ENCODE measurements around the gene RREB1.

The RREB1 gene

GRCh38 chr6:7267466-7268091 is 159.8 kb downstream of the RREB1 start:
- 87% methylated on average over 7 of the region's 13 CpGs for WGBS (ENCODE audit: insufficient coverage)
- peaks cover 0 to 17% (median 4%) of the 10 kb centered on the region in 4 experiments for H3K4me1 ChIP-seq (ENCODE audit: control extremely low read depth in 1 of 4, control insufficient read depth in 4 of 4, insufficient read depth in 4 of 4, low read length in 3 of 4)
- H3K36me3 ChIP-seq (ENCODE audit: control insufficient read depth in 4 of 4, insufficient read depth in 4 of 4, low read length in 3 of 4): no peaks in the 10 kb centered on the region
- H3K27ac ChIP-seq (ENCODE audit: insufficient read depth in 1 of 2, low read depth in 1 of 2, low read length in 2 of 2, poor library complexity in 1 of 2, severe bottlenecking in 2 of 2): no peak overlapping the region
- ChIA-PET POLR2A (no interaction called here), CTCF (no interaction called here)
- peaks cover 0 to 4% (median 0%) of the 10 kb centered on the region in 5 experiments for H3K9me3 ChIP-seq (ENCODE audit: control extremely low read depth in 1 of 5, control insufficient read depth in 4 of 5, insufficient read depth in 2 of 5, low read depth in 1 of 5, low read length in 4 of 5)
- no peak overlapping the region for H3K4me3 ChIP-seq (ENCODE audit: control insufficient read depth in 1 of 7, extremely low read depth in 1 of 7, insufficient read depth in 4 of 7, low read depth in 2 of 7, low read length in 6 of 7)
- peak in 2 of 3 donors; percentile 34 to 44 for DNase-seq
- no peaks in the 10 kb centered on the region for H3K27me3 ChIP-seq (replicated peaks in 2 of 5; ENCODE audit: control insufficient read depth in 4 of 5, insufficient read depth in 5 of 5, low read length in 4 of 5)

GRCh38 chr6:7268362-7268761 is 160.6 kb downstream of the RREB1 start:
- peaks cover 0 to 4% (median 0%) of the 10 kb centered on the region in 5 experiments for H3K9me3 ChIP-seq (ENCODE audit: control extremely low read depth in 1 of 5, control insufficient read depth in 4 of 5, insufficient read depth in 2 of 5, low read depth in 1 of 5, low read length in 4 of 5)
- DNase-seq: no peak
- peaks cover 0 to 12% (median 2%) of the 10 kb centered on the region in 4 experiments for H3K4me1 ChIP-seq (ENCODE audit: control extremely low read depth in 1 of 4, control insufficient read depth in 4 of 4, insufficient read depth in 4 of 4, low read length in 3 of 4)
- no peak overlapping the region for H3K4me3 ChIP-seq (ENCODE audit: control insufficient read depth in 1 of 7, extremely low read depth in 1 of 7, insufficient read depth in 4 of 7, low read depth in 2 of 7, low read length in 6 of 7)
- no peaks in the 10 kb centered on the region for H3K36me3 ChIP-seq (ENCODE audit: control insufficient read depth in 4 of 4, insufficient read depth in 4 of 4, low read length in 3 of 4)
- H3K27ac ChIP-seq (ENCODE audit: insufficient read depth in 1 of 2, low read depth in 1 of 2, low read length in 2 of 2, poor library complexity in 1 of 2, severe bottlenecking in 2 of 2): no peak overlapping the region
- 95% methylated on average over 20 of the region's 20 CpGs for WGBS (ENCODE audit: insufficient coverage)
- CTCF ChIA-PET: no interaction called here
- no peaks in the 10 kb centered on the region for H3K27me3 ChIP-seq (replicated peaks in 2 of 5; ENCODE audit: control insufficient read depth in 4 of 5, insufficient read depth in 5 of 5, low read length in 4 of 5)
- POLR2A ChIA-PET: no interaction called here

GRCh38 chr6:7268816-7269555 is 161.2 kb downstream of the RREB1 start:
- no peaks in the 10 kb centered on the region for H3K36me3 ChIP-seq (ENCODE audit: control insufficient read depth in 4 of 4, insufficient read depth in 4 of 4, low read length in 3 of 4)
- CTCF ChIA-PET: no interaction called here
- 97% methylated on average over 20 of the region's 23 CpGs for WGBS (ENCODE audit: insufficient coverage)

GRCh38 chr6:7269816-7270215 is 162.1 kb downstream of the RREB1 start:
- H3K4me3 ChIP-seq (ENCODE audit: control insufficient read depth in 1 of 7, extremely low read depth in 1 of 7, insufficient read depth in 4 of 7, low read depth in 2 of 7, low read length in 6 of 7): no peak overlapping the region
- no peak for DNase-seq
- no peaks in the 10 kb centered on the region for H3K36me3 ChIP-seq (ENCODE audit: control insufficient read depth in 4 of 4, insufficient read depth in 4 of 4, low read length in 3 of 4)
- no peaks in the 10 kb centered on the region for H3K27me3 ChIP-seq (replicated peaks in 2 of 5; ENCODE audit: control insufficient read depth in 4 of 5, insufficient read depth in 5 of 5, low read length in 4 of 5)
- ChIA-PET CTCF (interaction anchor here (0.7 kb wide), 1 partner anchor 17 kb away, joined by 3 read pairs; no protein-coding TSS in a partner anchor), POLR2A (no interaction called here)
- WGBS (ENCODE audit: insufficient coverage): 100% methylated on average over 4 of the region's 5 CpGs
- H3K4me1 ChIP-seq (ENCODE audit: control extremely low read depth in 1 of 4, control insufficient read depth in 4 of 4, insufficient read depth in 4 of 4, low read length in 3 of 4): peaks cover 0 to 12% (median 2%) of the 10 kb centered on the region in 4 experiments
- H3K27ac ChIP-seq (ENCODE audit: insufficient read depth in 1 of 2, low read depth in 1 of 2, low read length in 2 of 2, poor library complexity in 1 of 2, severe bottlenecking in 2 of 2): no peak overlapping the region
- peaks cover 0 to 4% (median 0%) of the 10 kb centered on the region in 5 experiments for H3K9me3 ChIP-seq (ENCODE audit: control extremely low read depth in 1 of 5, control insufficient read depth in 4 of 5, insufficient read depth in 2 of 5, low read depth in 1 of 5, low read length in 4 of 5)

More at GRCh38 chr6:7268816-7269555, 161.2 kb downstream of the RREB1 start:
- POLR2A ChIA-PET: no interaction called here
- Histone ChIP-seq H3K27me3 (replicated peaks in 2 of 5; ENCODE audit: control insufficient read depth in 4 of 5, insufficient read depth in 5 of 5, low read length in 4 of 5) (no peaks in the 10 kb centered on the region), H3K27ac (ENCODE audit: insufficient read depth in 1 of 2, low read depth in 1 of 2, low read length in 2 of 2, poor library complexity in 1 of 2, severe bottlenecking in 2 of 2) (no peak overlapping the region), H3K4me1 (ENCODE audit: control extremely low read depth in 1 of 4, control insufficient read depth in 4 of 4, insufficient read depth in 4 of 4, low read length in 3 of 4) (peaks cover 0 to 12% (median 2%) of the 10 kb centered on the region in 4 experiments), H3K4me3 (ENCODE audit: control insufficient read depth in 1 of 7, extremely low read depth in 1 of 7, insufficient read depth in 4 of 7, low read depth in 2 of 7, low read length in 6 of 7) (no peak overlapping the region), H3K9me3 (ENCODE audit: control extremely low read depth in 1 of 5, control insufficient read depth in 4 of 5, insufficient read depth in 2 of 5, low read depth in 1 of 5, low read length in 4 of 5) (peaks cover 0 to 4% (median 0%) of the 10 kb centered on the region in 5 experiments)
- no peak for DNase-seq

GRCh38 chr6:7270320-7271204 is 162.8 kb downstream of the RREB1 start:
- DNase-seq: no peak
- CTCF ChIA-PET: interaction anchor here (0.7 to 1.7 kb wide), 2 partner anchors 17 to 68 kb away, joined by 3 read pairs; no protein-coding TSS in a partner anchor
- POLR2A ChIA-PET: no interaction called here
- Histone ChIP-seq H3K4me3 (ENCODE audit: control insufficient read depth in 1 of 7, extremely low read depth in 1 of 7, insufficient read depth in 4 of 7, low read depth in 2 of 7, low read length in 6 of 7) (no peak overlapping the region), H3K27me3 (replicated peaks in 2 of 5; ENCODE audit: control insufficient read depth in 4 of 5, insufficient read depth in 5 of 5, low read length in 4 of 5) (no peaks in the 10 kb centered on the region), H3K9me3 (ENCODE audit: control extremely low read depth in 1 of 5, control insufficient read depth in 4 of 5, insufficient read depth in 2 of 5, low read depth in 1 of 5, low read length in 4 of 5) (peaks cover 0 to 3% (median 0%) of the 10 kb centered on the region in 5 experiments), H3K4me1 (ENCODE audit: control extremely low read depth in 1 of 4, control insufficient read depth in 4 of 4, insufficient read depth in 4 of 4, low read length in 3 of 4) (peaks cover 0 to 12% (median 2%) of the 10 kb centered on the region in 4 experiments), H3K36me3 (ENCODE audit: control insufficient read depth in 4 of 4, insufficient read depth in 4 of 4, low read length in 3 of 4) (no peaks in the 10 kb centered on the region), H3K27ac (ENCODE audit: insufficient read depth in 1 of 2, low read depth in 1 of 2, low read length in 2 of 2, poor library complexity in 1 of 2, severe bottlenecking in 2 of 2) (no peak overlapping the region)
- WGBS (ENCODE audit: insufficient coverage): 92% methylated on average over 12 of the region's 16 CpGs

GRCh38 chr6:7271205-7271534 is 163.4 kb downstream of the RREB1 start:
- POLR2A ChIA-PET: no interaction called here
- Histone ChIP-seq H3K4me3 (ENCODE audit: control insufficient read depth in 1 of 7, extremely low read depth in 1 of 7, insufficient read depth in 4 of 7, low read depth in 2 of 7, low read length in 6 of 7) (no peak overlapping the region), H3K27ac (ENCODE audit: insufficient read depth in 1 of 2, low read depth in 1 of 2, low read length in 2 of 2, poor library complexity in 1 of 2, severe bottlenecking in 2 of 2) (no peak overlapping the region), H3K4me1 (ENCODE audit: control extremely low read depth in 1 of 4, control insufficient read depth in 4 of 4, insufficient read depth in 4 of 4, low read length in 3 of 4) (peaks cover 0 to 10% (median 2%) of the 10 kb centered on the region in 4 experiments), H3K27me3 (replicated peaks in 2 of 5; ENCODE audit: control insufficient read depth in 4 of 5, insufficient read depth in 5 of 5, low read length in 4 of 5) (no peaks in the 10 kb centered on the region), H3K36me3 (ENCODE audit: control insufficient read depth in 4 of 4, insufficient read depth in 4 of 4, low read length in 3 of 4) (no peaks in the 10 kb centered on the region), H3K9me3 (ENCODE audit: control extremely low read depth in 1 of 5, control insufficient read depth in 4 of 5, insufficient read depth in 2 of 5, low read depth in 1 of 5, low read length in 4 of 5) (peaks cover 0 to under 1% (median 0%) of the 10 kb centered on the region in 5 experiments)
- no peak for DNase-seq
- CTCF ChIA-PET: interaction anchor here (1.7 kb wide), 1 partner anchor 68 kb away, joined by 3 read pairs; no protein-coding TSS in a partner anchor
- 94% methylated on average over 7 of the region's 11 CpGs for WGBS (ENCODE audit: insufficient coverage)

All from common myeloid progenitor, CD34-positive (primary cell).